Astrocyte of the spinal cord (primary cell): ENCODE data around the gene POLR3H.
"Not testable (repeated sequence)": the region's sequence is repeated elsewhere in the genome, so short reads cannot be mapped to it uniquely, and the experiment has no call there.

Experiments used
- DNase-seq: peaks from one replicate; pipeline ENCODE4 v3.0.0; 2011; ENCODE audit warnings: low read depth, low spot score
- H3K4me3 ChIP-seq: 2 replicates; pipeline ENCODE4 v1.5.1; 2011; ENCODE audit warnings: low read depth, mild to moderate bottlenecking, low read length, moderate library complexity
- CTCF ChIP-seq: IDR thresholded peaks from 2 replicates; pipeline ENCODE4 v1.5.1; 2012; ENCODE audit warnings: low read depth, mild to moderate bottlenecking, low read length, inconsistent platforms
- in situ Hi-C: cut with HindIII; loops from 2 replicates; pipeline ENCODE4 v1.10.0; 2017; ENCODE audit warnings: low sequenced_read_pairs

Gene POLR3H

GRCh38 chr22:41575533-41575932, 31.3 kb upstream of the POLR3H start:
- H3K4me3 ChIP-seq, result no peak overlapping the region

GRCh38 chr22:41574847-41575381, 30.6 kb upstream of the POLR3H start:
- H3K4me3 ChIP-seq, result no peak overlapping the region
- in situ Hi-C loops, result no loop called here
- no peak for DNase-seq
- TF ChIP-seq CTCF, result no peak

More at GRCh38 chr22:41575533-41575932, 31.3 kb upstream of the POLR3H start:
- no peak for DNase-seq
- in situ Hi-C loops, result no loop called here
- TF ChIP-seq CTCF, result no peak

GRCh38 chr22:41573677-41574076, 29.4 kb upstream of the POLR3H start:
- in situ Hi-C loops, result no loop called here
- TF ChIP-seq CTCF, result no peak
- DNase-seq, result no peak
- H3K4me3 ChIP-seq, result no peak overlapping the region

- in situ Hi-C loops, DNase-seq, H3K4me3 ChIP-seq: not testable (repeated sequence)
Measured at GRCh38 chr22:41572305-41572704, 28.0 kb upstream of the POLR3H start.

- no peak overlapping the region for H3K4me3 ChIP-seq
- in situ Hi-C loops, result no loop called here
- no peak for DNase-seq
- no peak for TF ChIP-seq CTCF
Measured at GRCh38 chr22:41571786-41572185, 27.5 kb upstream of the POLR3H start.

GRCh38 chr22:41570221-41570620, 26.0 kb upstream of the POLR3H start:
- no peak overlapping the region for H3K4me3 ChIP-seq
- DNase-seq, result no peak
- in situ Hi-C loops, result no loop called here
- no peak for TF ChIP-seq CTCF

- DNase-seq, result no peak
- in situ Hi-C loops, result no loop called here
- TF ChIP-seq CTCF, result no peak
- H3K4me3 ChIP-seq, result no peak overlapping the region
Measured at GRCh38 chr22:41568811-41569210, 24.5 kb upstream of the POLR3H start.
